DND-41 (cell line): ENCODE measurements around the gene PM20D1.

Source experiments
- ATAC-seq: fragments of 200-7000 bp; cut with Tn5 transposase; 3 replicates; pipeline ENCODE4 v1.9.1; 2021; ENCODE audit warnings: low read depth; ENCODE audit not compliant: insufficient read depth
- DNase-seq: peaks from one replicate; pipeline ENCODE4 v3.0.0-alpha.2; 2020
- H2AFZ ChIP-seq: 2 replicates; pipeline ENCODE4 v1.6.0; 2012; ENCODE audit warnings: low read depth, low read length
- H3K27ac ChIP-seq: 2 replicates; pipeline ENCODE4 v1.5.1; 2012; ENCODE audit warnings: low read length, inconsistent platforms
- H3K27me3 ChIP-seq: fragments of 200-600 bp; sonication (generic); 2 replicates; pipeline ENCODE4 v1.6.0; 2012; ENCODE audit warnings: low read length, mild to moderate bottlenecking, inconsistent platforms; ENCODE audit not compliant: insufficient read depth, poor library complexity
- H3K36me3 ChIP-seq: 2 replicates; pipeline ENCODE4 v1.5.1; 2012; ENCODE audit warnings: low read length, inconsistent platforms; ENCODE audit not compliant: insufficient read depth
- H3K4me1 ChIP-seq: 2 replicates; pipeline ENCODE4 v1.5.1; 2012; ENCODE audit warnings: mild to moderate bottlenecking, low read length; ENCODE audit not compliant: insufficient read depth
- H3K4me2 ChIP-seq: 2 replicates; pipeline ENCODE4 v1.6.0; 2012; ENCODE audit warnings: mild to moderate bottlenecking, moderate library complexity, low read length, inconsistent platforms; ENCODE audit not compliant: insufficient read depth
- H3K4me3 ChIP-seq, 2 experiments: fragments of 200-600 bp in 1 of 2; shearing (Covaris generic) in 1 of 2; 2 replicates each; pipeline ENCODE4 v1.5.1; 2012 to 2016; ENCODE audit warnings: inconsistent platforms in 2 of 2, low read length in 2 of 2, mild to moderate bottlenecking in 2 of 2, low read depth in 1 of 2, moderate library complexity in 1 of 2
- H3K79me2 ChIP-seq: 2 replicates; pipeline ENCODE4 v1.6.0; 2012; ENCODE audit warnings: low read length, inconsistent platforms; ENCODE audit not compliant: insufficient read depth
- H3K9ac ChIP-seq: 2 replicates; pipeline ENCODE4 v1.6.0; 2012; ENCODE audit warnings: low read depth, mild to moderate bottlenecking, inconsistent platforms, low read length, moderate library complexity
- H3K9me3 ChIP-seq: 2 replicates; pipeline ENCODE4 v1.5.1; 2012; ENCODE audit warnings: low read length, moderate library complexity, mild to moderate bottlenecking, inconsistent platforms; ENCODE audit not compliant: insufficient read depth, severe bottlenecking
- H4K20me1 ChIP-seq: 2 replicates; pipeline ENCODE4 v1.6.0; 2012; ENCODE audit warnings: low read length; ENCODE audit not compliant: insufficient read depth
- EZH2 ChIP-seq: IDR thresholded peaks from 3 replicates; pipeline ENCODE4 v1.6.1; 2012; ENCODE audit warnings: borderline replicate concordance, low read depth, mild to moderate bottlenecking, moderate library complexity, low read length, inconsistent platforms; ENCODE audit not compliant: severe bottlenecking
- TF ChIP-seq, protein P1 (sequence below): IDR thresholded peaks from 2 replicates; pipeline ENCODE4 v1.5.1; 2012; ENCODE audit warnings: borderline replicate concordance, low read length, moderate library complexity, mild to moderate bottlenecking; ENCODE audit not compliant: poor library complexity, severe bottlenecking; ENCODE audit errors: extremely low read depth

PM20D1 gene

GRCh38 chr1:205851993-205852392 is 2.1 kb upstream of the PM20D1 start:
- Histone ChIP-seq H3K4me1 (no peaks in the 10 kb centered on the region), H3K27ac (no peak overlapping the region), H3K79me2 (no peaks in the 10 kb centered on the region), H3K27me3 (no peaks in the 10 kb centered on the region), H3K9ac (no peak overlapping the region), H3K4me2 (no peak overlapping the region), H3K9me3 (no peaks in the 10 kb centered on the region), H3K4me3 (no peak overlapping the region), H3K36me3 (no peaks in the 10 kb centered on the region), H2AFZ (no peak overlapping the region), H4K20me1 (no peaks in the 10 kb centered on the region)
- DNase-seq (no peak), ATAC-seq (no peak)
- TF ChIP-seq, protein P1, sequence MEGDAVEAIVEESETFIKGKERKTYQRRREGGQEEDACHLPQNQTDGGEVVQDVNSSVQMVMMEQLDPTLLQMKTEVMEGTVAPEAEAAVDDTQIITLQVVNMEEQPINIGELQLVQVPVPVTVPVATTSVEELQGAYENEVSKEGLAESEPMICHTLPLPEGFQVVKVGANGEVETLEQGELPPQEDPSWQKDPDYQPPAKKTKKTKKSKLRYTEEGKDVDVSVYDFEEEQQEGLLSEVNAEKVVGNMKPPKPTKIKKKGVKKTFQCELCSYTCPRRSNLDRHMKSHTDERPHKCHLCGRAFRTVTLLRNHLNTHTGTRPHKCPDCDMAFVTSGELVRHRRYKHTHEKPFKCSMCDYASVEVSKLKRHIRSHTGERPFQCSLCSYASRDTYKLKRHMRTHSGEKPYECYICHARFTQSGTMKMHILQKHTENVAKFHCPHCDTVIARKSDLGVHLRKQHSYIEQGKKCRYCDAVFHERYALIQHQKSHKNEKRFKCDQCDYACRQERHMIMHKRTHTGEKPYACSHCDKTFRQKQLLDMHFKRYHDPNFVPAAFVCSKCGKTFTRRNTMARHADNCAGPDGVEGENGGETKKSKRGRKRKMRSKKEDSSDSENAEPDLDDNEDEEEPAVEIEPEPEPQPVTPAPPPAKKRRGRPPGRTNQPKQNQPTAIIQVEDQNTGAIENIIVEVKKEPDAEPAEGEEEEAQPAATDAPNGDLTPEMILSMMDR, result no peak
- TF ChIP-seq EZH2, result no peak

GRCh38 chr1:205843036-205843859 is 6.7 kb downstream of the PM20D1 start:
- H3K27me3 ChIP-seq, result no peaks in the 10 kb centered on the region
- no peak for DNase-seq
- no peak overlapping the region for H3K4me2 ChIP-seq
- no peak overlapping the region for H3K9ac ChIP-seq
- no peaks in the 10 kb centered on the region for H3K36me3 ChIP-seq
- no peak overlapping the region for H3K27ac ChIP-seq
- no peak for TF ChIP-seq EZH2
- TF ChIP-seq, protein P1, result no peak
- no peak overlapping the region for H3K4me3 ChIP-seq
- H3K9me3 ChIP-seq, result no peaks in the 10 kb centered on the region
- no peak overlapping the region for H2AFZ ChIP-seq
- no peaks in the 10 kb centered on the region for H4K20me1 ChIP-seq
- ATAC-seq, result no peak
- H3K79me2 ChIP-seq, result no peaks in the 10 kb centered on the region
- H3K4me1 ChIP-seq, result no peaks in the 10 kb centered on the region

DNA sequence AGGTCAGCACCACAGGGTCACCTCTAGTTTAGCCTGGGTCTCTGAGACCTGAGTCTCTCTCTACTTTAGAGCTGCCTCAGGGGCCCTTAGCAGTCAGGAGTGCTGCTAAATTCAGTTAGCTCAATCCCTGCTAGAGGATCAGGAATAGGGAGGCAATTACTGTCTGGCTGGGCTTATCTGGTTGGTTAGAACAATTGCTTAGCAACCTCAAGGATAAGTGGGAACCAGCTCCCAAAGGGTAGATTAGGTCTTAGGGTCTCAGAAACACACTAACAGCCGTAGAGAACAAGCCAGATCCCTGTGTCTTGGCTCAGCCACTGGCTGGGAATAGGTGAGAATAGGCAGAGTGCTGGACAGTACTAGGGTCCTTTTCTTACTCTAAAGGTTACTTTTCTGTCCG is 7.7 kb downstream of the PM20D1 start:
- Histone ChIP-seq H3K79me2 (no peaks in the 10 kb centered on the region), H3K36me3 (no peaks in the 10 kb centered on the region), H3K4me2 (no peak overlapping the region), H4K20me1 (no peaks in the 10 kb centered on the region), H3K27me3 (no peaks in the 10 kb centered on the region), H3K4me3 (no peak overlapping the region), H3K4me1 (no peaks in the 10 kb centered on the region), H3K9ac (no peak overlapping the region), H2AFZ (no peak overlapping the region), H3K9me3 (no peaks in the 10 kb centered on the region), H3K27ac (no peak overlapping the region)
- TF ChIP-seq EZH2, result no peak
- TF ChIP-seq, protein P1, result no peak
- no peak for ATAC-seq
- no peak for DNase-seq
